Hepatocyte (in vitro differentiated cells): Measurements from ENCODE around the gene LCT.

Source experiments
- CTCF ChIP-seq: fragments of 200-600 bp; sonication (generic); IDR thresholded peaks from 2 replicates; pipeline ENCODE4 v1.5.1; 2016; ENCODE audit warnings: antibody characterized with exemption, mild to moderate bottlenecking; ENCODE audit not compliant: poor library complexity
- EZH2 ChIP-seq: fragments of 200-600 bp; sonication (generic); IDR thresholded peaks from 2 replicates; pipeline ENCODE4 v1.6.1; 2016; ENCODE audit warnings: antibody characterized with exemption, mild to moderate bottlenecking, borderline replicate concordance
- EZH2phosphoT487 ChIP-seq: fragments of 200-600 bp; sonication (generic); IDR thresholded peaks from one replicate; pipeline ENCODE4 v1.6.1; 2018; ENCODE audit warnings: antibody characterized with exemption, mild to moderate bottlenecking, low read depth, moderate library complexity; ENCODE audit not compliant: unreplicated experiment, severe bottlenecking

- TF ChIP-seq CTCF (no peak), EZH2 (no peak), EZH2phosphoT487 (no peak)
Measured at GRCh38 chr2:135844301-135844895, 7.4 kb upstream of the LCT start.
